ENCODE results near the gene OR2B2.
"Not testable (repeated sequence)": the region's sequence is repeated elsewhere in the genome, so short reads cannot be mapped to it uniquely, and the experiment has no call there.

The OR2B2 gene

GRCh38 chr6:27911956-27912446, at the start of gene OR2B2:
Gene OR2B2, minus strand, starts transcription at chr6:27912396. Its CDS starts 77 bp downstream, at chr6:27912319.
- no peak for DNase-seq (ENCODE audit: low read depth)

DNA sequence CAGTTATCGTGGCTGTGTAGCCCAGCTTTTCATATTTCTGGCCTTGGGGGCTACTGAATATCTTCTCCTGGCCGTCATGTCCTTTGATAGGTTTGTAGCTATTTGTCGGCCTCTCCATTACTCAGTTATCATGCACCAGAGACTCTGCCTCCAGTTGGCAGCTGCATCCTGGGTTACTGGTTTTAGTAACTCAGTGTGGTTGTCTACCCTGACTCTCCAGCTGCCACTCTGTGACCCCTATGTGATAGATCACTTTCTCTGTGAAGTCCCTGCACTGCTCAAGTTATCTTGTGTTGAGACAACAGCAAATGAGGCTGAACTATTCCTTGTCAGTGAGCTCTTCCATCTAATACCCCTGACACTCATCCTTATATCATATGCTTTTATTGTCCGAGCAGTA, 45.3 kb upstream of the OR2B2 start:
- no peak for DNase-seq (ENCODE audit: low read depth)

DNA sequence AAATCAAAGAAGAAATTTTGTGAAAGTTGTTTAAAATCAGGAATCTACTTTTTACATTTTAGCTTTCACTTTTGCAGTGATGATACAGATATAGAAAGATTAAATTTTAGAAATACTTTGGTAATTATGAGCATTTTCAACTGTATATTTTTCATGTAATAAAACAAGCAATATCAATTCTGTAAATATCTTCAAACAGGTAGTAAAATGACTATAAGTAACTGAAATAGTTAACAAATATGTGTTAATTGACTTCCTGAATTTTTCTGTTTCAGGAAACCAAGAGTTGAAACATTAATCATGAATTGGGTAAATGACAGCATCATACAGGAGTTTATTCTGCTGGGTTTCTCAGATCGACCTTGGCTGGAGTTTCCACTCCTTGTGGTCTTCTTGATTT, 44.7 kb upstream of the OR2B2 start, which contains the start of gene OR2B6:
OR2B6 (plus strand) TSS at position 301 of the 400 bp plus-strand sequence; CDS start at position 301, 0 bp downstream.
- DNase-seq (ENCODE audit: low read depth): no peak

GRCh38 chr6:27951040-27951439, 38.8 kb upstream of the OR2B2 start:
- no peak for DNase-seq (ENCODE audit: low read depth)

DNA sequence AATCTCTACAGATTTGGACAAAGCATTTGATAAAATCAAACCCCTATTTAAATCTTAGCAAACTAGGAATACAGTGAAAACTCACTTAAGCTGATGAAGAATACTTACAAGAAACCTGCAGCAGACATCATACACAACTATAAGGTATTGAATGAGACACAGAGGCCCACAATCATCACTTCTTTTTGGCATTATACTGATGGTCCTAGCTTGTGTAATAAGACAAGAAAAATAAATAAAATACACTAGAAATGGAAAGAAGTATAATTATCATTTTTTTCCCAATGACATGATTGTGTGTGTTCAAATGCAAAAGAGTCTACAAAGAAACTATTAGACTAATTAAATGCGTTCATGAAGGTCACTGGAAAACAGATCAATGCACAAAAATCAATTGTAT, 36.0 kb upstream of the OR2B2 start:
- DNase-seq (ENCODE audit: low read depth): no peak

- not testable (repeated sequence) for DNase-seq (ENCODE audit: low read depth)
These were observed 30.9 kb upstream of the OR2B2 start for GRCh38 chr6:27943072-27943471.

DNA sequence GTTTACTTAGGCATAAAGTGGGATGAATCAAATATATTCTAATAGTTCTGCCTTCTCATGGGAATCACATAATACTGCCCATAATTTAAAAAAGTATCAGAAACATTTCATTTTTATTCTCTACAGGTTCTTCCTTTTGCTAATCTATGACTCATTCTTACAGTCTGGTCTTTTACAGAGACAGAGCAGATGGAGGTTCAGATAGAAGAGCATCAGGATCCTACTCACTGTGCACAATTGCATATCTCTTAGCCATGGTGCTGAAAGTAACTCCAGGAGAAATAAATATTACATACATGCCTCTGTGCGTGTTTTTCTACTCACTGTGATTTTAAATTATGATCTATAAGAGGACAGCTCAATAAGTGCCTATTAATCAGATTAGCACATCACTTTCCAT, 28.6 kb upstream of the OR2B2 start:
- no peak for DNase-seq (ENCODE audit: low read depth)

DNA sequence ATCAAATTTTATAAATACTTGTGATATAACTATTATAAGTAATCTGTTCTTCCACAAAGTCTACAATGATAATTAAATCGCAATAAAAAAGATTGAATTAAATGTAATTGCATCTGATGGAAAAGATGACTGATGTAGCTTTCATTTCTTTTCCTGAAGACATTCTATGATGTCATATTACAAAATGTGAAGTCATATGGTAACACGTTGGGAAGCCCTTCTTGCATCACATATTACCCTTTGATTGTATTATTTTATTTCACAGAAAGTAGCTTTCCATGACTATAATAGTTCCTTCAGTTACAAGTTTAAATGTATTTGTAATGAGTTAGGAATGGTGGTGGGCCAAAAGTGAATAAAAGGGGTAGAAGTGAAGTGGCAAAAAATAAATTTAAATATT, 19.0 kb upstream of the OR2B2 start:
- no peak for DNase-seq (ENCODE audit: low read depth)

DNA sequence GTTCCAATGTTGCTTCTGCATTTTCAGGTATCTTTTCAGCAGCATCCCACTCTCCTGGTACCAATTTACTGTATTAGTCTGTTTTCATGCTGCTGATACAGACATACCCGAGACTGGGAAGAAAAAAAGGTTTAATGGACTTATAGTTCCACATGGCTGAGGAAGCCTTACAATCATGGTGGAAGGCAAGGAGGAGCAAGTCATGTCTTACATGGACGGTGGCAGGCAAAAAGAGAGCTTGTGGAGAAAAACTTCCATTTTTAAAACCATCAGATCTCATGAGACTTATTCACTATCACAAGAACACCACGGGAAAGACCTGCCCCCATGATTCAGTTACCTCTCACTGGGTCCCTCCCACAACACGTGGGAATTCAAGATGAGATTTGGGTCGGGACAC, 17.7 kb upstream of the OR2B2 start:
- DNase-seq (ENCODE audit: low read depth): not testable (repeated sequence)

DNA sequence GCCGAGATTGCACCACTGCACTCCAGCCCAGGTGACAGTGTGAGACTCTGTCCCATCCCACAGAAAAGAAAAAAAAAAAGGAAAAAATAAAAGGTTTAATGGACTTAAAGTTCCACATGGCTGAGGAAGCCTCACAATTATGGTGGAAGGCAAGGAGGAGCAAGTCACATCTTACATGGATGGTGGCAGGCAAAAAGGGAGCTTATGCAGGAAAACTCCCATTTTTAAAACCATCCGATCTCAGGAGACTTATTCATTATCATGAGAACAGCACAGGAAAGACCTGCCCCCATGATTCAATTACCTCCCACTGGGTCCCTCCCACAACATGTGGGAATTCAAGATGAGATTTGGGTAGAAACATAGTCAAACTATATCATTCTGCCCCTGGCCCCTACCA, 15.8 kb upstream of the OR2B2 start:
- not testable (repeated sequence) for DNase-seq (ENCODE audit: low read depth)

DNA sequence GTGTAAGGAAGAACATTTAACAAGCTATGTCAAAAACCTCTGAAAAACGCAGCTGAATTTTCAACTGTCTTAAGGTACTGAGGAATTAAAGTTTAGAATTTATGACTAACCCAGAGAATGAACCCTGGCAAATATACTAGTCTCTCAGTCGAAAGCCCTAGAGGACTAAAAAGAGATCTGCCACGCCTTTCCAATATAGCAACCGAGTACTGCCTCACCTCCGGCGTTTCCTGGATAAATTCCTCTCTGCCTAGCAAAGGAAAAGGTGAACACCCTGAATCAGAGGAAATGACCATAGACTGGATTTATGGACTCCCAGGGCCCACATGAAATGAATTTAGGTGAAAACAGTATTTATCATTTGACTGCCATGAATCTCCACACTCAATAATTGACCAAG, 12.0 kb upstream of the OR2B2 start:
- no peak for DNase-seq (ENCODE audit: low read depth)

- no peak for DNase-seq (ENCODE audit: low read depth)
These were observed 10.8 kb upstream of the OR2B2 start for GRCh38 chr6:27922949-27923348.

GRCh38 chr6:27908017-27908416, 4.2 kb downstream of the OR2B2 start:
- DNase-seq (ENCODE audit: low read depth): no peak

DNA sequence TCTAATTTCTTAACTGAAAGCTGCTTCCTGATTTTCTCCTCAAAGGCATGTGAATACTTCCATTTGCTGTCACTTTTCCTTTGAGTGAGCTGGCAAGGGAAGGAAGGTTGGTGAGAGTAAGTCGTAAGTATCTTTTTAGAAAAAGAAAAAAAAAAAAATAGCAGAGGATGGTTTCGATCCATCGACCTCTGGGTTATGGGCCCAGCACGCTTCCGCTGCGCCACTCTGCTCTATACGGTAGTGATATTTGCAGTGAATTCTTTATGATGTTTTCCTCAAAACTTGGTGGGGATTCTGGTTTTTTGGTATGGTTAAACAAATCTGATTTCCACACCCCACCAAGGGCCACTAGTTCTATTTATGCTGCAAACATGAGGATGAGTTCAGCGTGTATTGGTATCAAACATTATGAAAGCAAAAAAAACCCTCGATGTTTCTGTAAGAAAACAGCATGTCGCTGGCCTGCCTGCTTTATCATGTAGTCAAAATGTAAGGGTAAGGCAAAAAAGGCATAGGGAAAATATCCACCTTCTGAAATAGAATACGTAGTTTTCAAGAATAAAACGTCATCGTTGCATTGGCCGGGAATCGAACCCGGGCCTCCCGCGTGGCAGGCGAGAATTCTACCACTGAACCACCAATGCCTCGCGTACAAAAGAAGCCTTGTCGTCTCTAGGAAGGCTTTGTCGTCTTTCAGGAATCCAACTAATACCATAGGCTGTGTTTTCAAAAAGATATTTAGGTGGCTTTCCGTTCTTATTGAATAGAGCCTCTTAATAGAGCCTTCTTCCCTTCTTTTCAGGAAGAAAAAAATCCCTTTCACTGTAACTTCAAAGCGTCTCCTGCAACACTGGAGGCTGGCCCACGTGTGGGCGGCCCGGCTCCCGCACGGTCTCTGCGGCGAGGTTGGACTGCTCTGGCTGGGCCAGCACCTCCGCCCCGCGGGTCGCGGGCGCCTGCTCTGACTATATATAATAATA, 9.6 kb downstream of the OR2B2 start:
- peak; percentile 80 for DNase-seq (ENCODE audit: low read depth)

- no peak for DNase-seq (ENCODE audit: low read depth)
These were observed 10.4 kb downstream of the OR2B2 start for GRCh38 chr6:27901801-27902200.

DNA sequence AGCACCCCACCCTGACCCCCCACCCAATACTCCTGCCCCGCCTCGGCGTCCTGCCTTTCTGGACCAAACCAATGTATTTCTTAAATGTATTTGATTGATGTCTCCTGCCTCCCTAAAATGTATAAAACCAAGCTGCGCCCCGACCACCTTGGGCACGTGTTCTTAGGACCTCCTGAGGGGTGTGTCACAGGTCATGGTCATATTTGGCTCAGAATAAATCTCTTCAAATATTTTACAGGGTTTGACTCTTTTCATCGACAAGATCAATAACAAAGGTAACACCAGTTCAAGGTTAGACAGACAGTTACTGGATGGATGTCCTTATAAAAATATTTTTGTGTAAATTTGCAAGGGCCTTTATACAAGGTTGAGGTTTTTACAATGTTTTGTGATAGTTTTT, 12.0 kb downstream of the OR2B2 start:
- not testable (repeated sequence) for DNase-seq (ENCODE audit: low read depth)

- DNase-seq (ENCODE audit: low read depth): no peak
These were observed 12.7 kb downstream of the OR2B2 start for GRCh38 chr6:27899543-27899942.

DNA sequence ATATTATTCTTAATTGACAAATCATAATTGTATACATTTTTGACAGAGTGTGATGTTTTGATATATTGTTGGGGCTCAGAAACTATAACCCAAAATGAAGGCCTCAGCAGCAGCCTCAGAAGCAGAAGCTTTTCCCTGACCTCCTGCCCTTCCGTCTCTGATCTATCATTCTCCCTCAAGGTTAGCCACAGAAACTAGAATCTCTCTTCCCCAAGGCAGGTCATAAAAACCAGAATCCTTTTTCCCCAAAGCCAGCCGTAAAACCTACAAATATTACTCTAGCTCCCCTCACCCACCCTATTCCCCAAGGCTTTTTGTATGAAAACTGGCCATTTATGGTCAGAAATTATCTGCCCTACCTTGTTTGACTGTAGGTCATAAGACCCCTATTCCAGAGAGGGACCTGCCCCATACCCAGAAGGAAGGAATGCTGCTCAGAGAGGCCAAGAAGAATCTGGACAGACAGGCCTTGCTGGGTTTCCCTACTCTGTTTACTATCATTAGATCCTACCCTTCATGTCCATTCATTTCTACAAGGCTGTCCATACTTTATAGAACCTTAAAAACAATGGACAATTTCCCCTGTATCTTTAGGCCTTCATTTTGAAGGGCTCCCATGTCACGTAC, 14.5 kb downstream of the OR2B2 start:
- no peak for DNase-seq (ENCODE audit: low read depth)

DNA sequence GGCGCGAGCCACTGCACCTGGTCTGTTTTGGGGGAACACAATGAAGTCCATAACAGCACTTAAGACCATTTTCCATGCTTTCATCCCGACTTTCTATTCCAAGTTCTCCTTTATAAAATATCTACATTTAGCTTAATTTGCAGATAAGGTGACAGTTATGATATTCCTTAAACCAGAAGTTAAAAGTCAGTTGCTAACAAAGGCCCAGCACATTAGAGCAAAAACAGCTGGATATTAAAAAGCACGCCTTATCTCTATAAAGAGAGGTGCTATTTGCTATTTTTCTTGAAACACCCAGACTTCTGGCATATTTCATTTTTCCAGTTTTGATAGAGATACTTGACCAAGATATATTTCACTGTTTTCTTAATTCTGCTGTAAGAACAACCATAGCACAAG, 15.8 kb downstream of the OR2B2 start:
- no peak for DNase-seq (ENCODE audit: low read depth)

- DNase-seq (ENCODE audit: low read depth): no peak
These were observed 17.1 kb downstream of the OR2B2 start for GRCh38 chr6:27894839-27895762.

DNA sequence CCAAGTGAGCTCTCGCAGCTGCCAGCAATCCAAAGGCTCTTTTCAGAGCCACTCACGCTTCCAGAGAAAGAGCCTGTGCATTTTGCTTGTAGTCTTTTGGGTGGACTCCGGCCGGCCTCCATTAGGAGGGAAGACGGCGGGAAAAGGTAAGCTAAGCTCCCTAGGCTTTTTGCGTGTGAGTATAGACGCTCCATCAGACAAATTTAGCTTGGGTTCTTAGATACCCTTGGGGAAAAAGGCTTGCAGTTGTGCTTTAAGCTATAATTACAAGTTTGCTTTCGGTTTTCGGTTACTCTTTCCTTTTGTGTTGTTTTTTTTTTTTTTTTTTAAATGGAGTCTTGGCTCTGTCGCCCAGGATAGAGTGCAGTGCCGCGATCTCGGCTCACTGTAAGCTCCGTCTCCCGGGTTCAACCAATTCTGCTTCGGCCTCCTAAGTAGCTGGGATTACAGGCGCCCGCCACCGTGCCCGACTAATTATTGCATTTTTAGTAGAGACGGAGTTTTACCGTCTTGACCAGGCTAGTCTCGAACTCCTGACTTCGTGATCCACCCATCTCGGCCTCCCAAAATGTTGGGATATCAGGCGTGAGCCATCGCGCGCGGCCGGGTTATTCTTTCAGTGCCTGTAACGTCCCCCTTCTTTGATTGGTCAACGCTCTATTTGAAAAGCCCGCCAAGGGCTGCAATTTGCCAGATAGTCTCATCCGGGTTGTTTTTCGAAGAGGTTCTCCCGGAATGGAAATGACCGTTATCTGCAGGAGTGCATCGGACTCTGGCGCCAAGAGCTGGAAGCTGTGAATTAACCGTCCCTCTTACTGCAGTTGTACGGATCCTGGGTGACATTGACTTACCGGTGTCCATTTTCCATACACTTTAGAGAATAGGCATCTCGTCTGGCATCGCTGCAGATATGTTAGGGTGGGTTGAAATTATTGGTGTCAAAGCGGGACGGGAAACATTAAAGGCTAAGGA, 18.1 kb downstream of the OR2B2 start:
- peak; percentile 48 for DNase-seq (ENCODE audit: low read depth)

Measured in activated T-helper 9 cell treated with anti-CD3 and anti-CD28 coated beads, Interleukin-2, amount 50 U/mL, for 16 hours (primary cell).